Fibroblast of lung (primary cell): ENCODE measurements around the gene USP17L25.
"Not testable (repeated sequence)": the region's sequence is repeated elsewhere in the genome, so short reads cannot be mapped to it uniquely, and the experiment has no call there.

Source experiments
- EZH2 ChIP-seq: IDR thresholded peaks from 2 replicates; pipeline ENCODE4 v1.5.1; 2012; ENCODE audit warnings: low read length, control low read depth, mild to moderate bottlenecking; ENCODE audit errors: missing control alignments
- TF ChIP-seq, protein P1 (sequence below), 2 donors: IDR thresholded peaks in 1 of 2; conservative IDR thresholded peaks in 1 of 2; 1 replicate in 1 of 2; 2 replicates in 1 of 2; pipeline ENCODE4 v1.5.1; 2011 to 2012; ENCODE audit warnings: low read length in 2 of 2, control low read depth in 1 of 2, inconsistent platforms in 1 of 2, low read depth in 1 of 2, mild to moderate bottlenecking in 1 of 2

DNA sequence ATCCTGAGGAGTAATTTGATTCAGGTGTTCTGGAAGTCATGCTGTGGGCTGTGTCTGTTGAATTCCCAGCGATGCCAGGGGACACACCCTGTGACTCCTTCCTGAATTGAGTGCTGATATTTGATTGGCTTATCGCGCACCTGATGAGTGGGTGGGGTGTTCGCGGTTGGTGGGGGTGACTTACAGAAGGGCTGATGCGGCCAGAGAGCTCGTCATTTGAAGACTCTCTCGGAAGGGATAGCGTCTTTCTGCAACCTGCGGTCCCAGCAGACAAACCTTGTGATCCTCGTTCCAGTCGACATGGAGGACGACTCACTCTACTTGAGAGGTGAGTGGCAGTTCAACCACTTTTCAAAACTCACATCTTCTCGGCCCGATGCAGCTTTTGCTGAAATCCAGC lies at the start of gene USP17L25:
- TF ChIP-seq, protein P1, sequence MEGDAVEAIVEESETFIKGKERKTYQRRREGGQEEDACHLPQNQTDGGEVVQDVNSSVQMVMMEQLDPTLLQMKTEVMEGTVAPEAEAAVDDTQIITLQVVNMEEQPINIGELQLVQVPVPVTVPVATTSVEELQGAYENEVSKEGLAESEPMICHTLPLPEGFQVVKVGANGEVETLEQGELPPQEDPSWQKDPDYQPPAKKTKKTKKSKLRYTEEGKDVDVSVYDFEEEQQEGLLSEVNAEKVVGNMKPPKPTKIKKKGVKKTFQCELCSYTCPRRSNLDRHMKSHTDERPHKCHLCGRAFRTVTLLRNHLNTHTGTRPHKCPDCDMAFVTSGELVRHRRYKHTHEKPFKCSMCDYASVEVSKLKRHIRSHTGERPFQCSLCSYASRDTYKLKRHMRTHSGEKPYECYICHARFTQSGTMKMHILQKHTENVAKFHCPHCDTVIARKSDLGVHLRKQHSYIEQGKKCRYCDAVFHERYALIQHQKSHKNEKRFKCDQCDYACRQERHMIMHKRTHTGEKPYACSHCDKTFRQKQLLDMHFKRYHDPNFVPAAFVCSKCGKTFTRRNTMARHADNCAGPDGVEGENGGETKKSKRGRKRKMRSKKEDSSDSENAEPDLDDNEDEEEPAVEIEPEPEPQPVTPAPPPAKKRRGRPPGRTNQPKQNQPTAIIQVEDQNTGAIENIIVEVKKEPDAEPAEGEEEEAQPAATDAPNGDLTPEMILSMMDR (conservative IDR thresholded peaks at IDR 0.05 in 1 of 2, IDR thresholded peaks at IDR 0.05 in 1 of 2; ENCODE audit: low read depth in 1 of 2, low read length in 2 of 2) = not testable (repeated sequence)
- TF ChIP-seq EZH2 = not testable (repeated sequence)
